IMR-90 (cell line): ENCODE data around the gene ATG2A. TPM values are rescaled to one million over a fixed set of nuclear protein-coding genes. Genes with fewer than 3 reads are reported as not detected.

Experiments
- ATAC-seq: fragments of 200-7000 bp; cut with Tn5 transposase; 2 replicates; pipeline ENCODE4 v1.9.1; 2020; ENCODE audit warnings: low read depth, mild to moderate bottlenecking, moderate library complexity
- BruUV-seq: library from RNA; stranded (reverse); fragments of 400-500 nt; replicated peaks from 2 replicates; lab custom pipeline; 2021; lab: Mats Ljungman, UMichigan
- CTCF ChIA-PET: fragments of 300-600 bp; formaldehyde crosslinking; extraction: SDS; loops from one replicate; lab custom pipeline; 2021; ENCODE audit warnings: antibody characterized with exemption; lab: Yijun Ruan, JAX
- POLR2A ChIA-PET: fragments of 300-600 bp; sonication (Branson Sonifier 250); formaldehyde crosslinking; loops from one replicate; lab custom pipeline; 2022; ENCODE audit warnings: antibody characterized with exemption; ENCODE audit not compliant: unreplicated experiment; lab: Charles Lee
- DNase-seq: peaks from one replicate; pipeline ENCODE4 v3.0.0; 2013
- H2AFZ ChIP-seq: replicated peaks from 2 replicates; pipeline ENCODE3; 2013; ENCODE audit warnings: low read length, mild to moderate bottlenecking; ENCODE audit not compliant: poor library complexity
- H2AK5ac ChIP-seq: 2 replicates; pipeline ENCODE4 v1.6.1; 2013; ENCODE audit warnings: low read depth, low read length, inconsistent platforms
- H2AK9ac ChIP-seq: replicated peaks from 2 replicates; pipeline ENCODE3; 2013; ENCODE audit warnings: mild to moderate bottlenecking, low read depth, low read length, moderate library complexity; ENCODE audit not compliant: poor library complexity
- H2BK120ac ChIP-seq: 2 replicates; pipeline ENCODE4 v1.6.1; 2013; ENCODE audit warnings: low read depth, low read length, inconsistent platforms
- H2BK15ac ChIP-seq: 3 replicates; pipeline ENCODE4 v1.6.1; 2013; ENCODE audit warnings: low read depth, low read length, inconsistent platforms
- H2BK20ac ChIP-seq: 2 replicates; pipeline ENCODE4 v1.6.1; 2013; ENCODE audit warnings: low read depth, mild to moderate bottlenecking, inconsistent platforms, low read length, moderate library complexity
- H2BK5ac ChIP-seq: 2 replicates; pipeline ENCODE4 v1.6.1; 2013; ENCODE audit warnings: mild to moderate bottlenecking, low read depth, low read length, inconsistent platforms; ENCODE audit not compliant: poor library complexity, severe bottlenecking
- H3K14ac ChIP-seq: replicated peaks from 2 replicates; pipeline ENCODE4 v1.6.1; 2013; ENCODE audit warnings: low read depth, low read length, inconsistent platforms
- H3K18ac ChIP-seq: 2 replicates; pipeline ENCODE4 v1.6.1; 2013; ENCODE audit warnings: low read depth, low read length, control low read depth
- H3K23ac ChIP-seq: 2 replicates; pipeline ENCODE4 v1.6.1; 2013; ENCODE audit warnings: low read depth, low read length, inconsistent platforms
- H3K27ac ChIP-seq: 2 replicates; pipeline ENCODE4 v1.5.1; 2013; ENCODE audit warnings: mild to moderate bottlenecking, control low read depth, low read length; ENCODE audit not compliant: insufficient read depth
- H3K27me3 ChIP-seq: 2 replicates; pipeline ENCODE4 v1.6.1; 2013; ENCODE audit warnings: low read length; ENCODE audit not compliant: control insufficient read depth, insufficient read depth
- H3K36me3 ChIP-seq: 2 replicates; pipeline ENCODE4 v1.6.1; 2013; ENCODE audit warnings: low read length, mixed read lengths; ENCODE audit not compliant: control insufficient read depth, insufficient read depth
- H3K4ac ChIP-seq: 2 replicates; pipeline ENCODE4 v1.6.1; 2013; ENCODE audit warnings: low read depth, low read length, inconsistent platforms
- H3K4me1 ChIP-seq: 2 replicates; pipeline ENCODE4 v1.6.1; 2013; ENCODE audit warnings: low read length, mixed read lengths; ENCODE audit not compliant: control insufficient read depth, insufficient read depth
- H3K4me2 ChIP-seq: 2 replicates; pipeline ENCODE4 v1.6.1; 2013; ENCODE audit warnings: low read depth, mild to moderate bottlenecking, control low read depth, low read length, moderate library complexity
- H3K4me3 ChIP-seq: 2 replicates; pipeline ENCODE4 v1.5.1; 2013; ENCODE audit warnings: low read depth, mild to moderate bottlenecking, control low read depth, low read length, moderate library complexity; ENCODE audit not compliant: insufficient read depth
- H3K56ac ChIP-seq: 2 replicates; pipeline ENCODE4 v1.6.1; 2013; ENCODE audit warnings: low read length, inconsistent platforms; ENCODE audit not compliant: insufficient read depth; ENCODE audit errors: extremely low read depth
- H3K79me1 ChIP-seq, 2 experiments: 2 replicates each; pipeline ENCODE4 v1.6.1; 2013; ENCODE audit warnings: low read length in 2 of 2, inconsistent platforms in 1 of 2, low read depth in 1 of 2
- H3K9ac ChIP-seq: 2 replicates; pipeline ENCODE4 v1.6.1; 2013; ENCODE audit warnings: low read depth, low read length, control low read depth
- H3K9me1 ChIP-seq: 2 replicates; pipeline ENCODE4 v1.6.1; 2013; ENCODE audit warnings: low read length, inconsistent platforms; ENCODE audit not compliant: insufficient read depth
- H3K9me3 ChIP-seq: 2 replicates; pipeline ENCODE4 v1.6.1; 2013; ENCODE audit warnings: low read length; ENCODE audit not compliant: control insufficient read depth, insufficient read depth
- H4K20me1 ChIP-seq: 2 replicates; pipeline ENCODE4 v1.6.1; 2013; ENCODE audit warnings: low read length, inconsistent platforms; ENCODE audit not compliant: insufficient read depth
- H4K5ac ChIP-seq: 2 replicates; pipeline ENCODE4 v1.6.1; 2013; ENCODE audit warnings: mild to moderate bottlenecking, low read depth, low read length, control low read depth
- H4K8ac ChIP-seq, 2 experiments: 2 replicates each; pipeline ENCODE4 v1.6.1; 2013; ENCODE audit warnings: low read depth in 2 of 2, low read length in 2 of 2, control low read depth in 1 of 2, inconsistent platforms in 1 of 2
- H4K91ac ChIP-seq: 2 replicates; pipeline ENCODE4 v1.6.1; 2013; ENCODE audit warnings: low read depth, low read length, inconsistent platforms; ENCODE audit not compliant: insufficient read depth
- BHLHE40 ChIP-seq: fragments of 150-350 bp; IDR thresholded peaks from 2 replicates; pipeline ENCODE4 v1.6.1; 2016; ENCODE audit warnings: mild to moderate bottlenecking, low read depth, low read length
- CEBPB ChIP-seq: IDR thresholded peaks from 2 replicates; pipeline ENCODE4 v1.6.1; 2012; ENCODE audit warnings: low read depth, low read length, improper control_type of control experiment
- CHD1 ChIP-seq: IDR thresholded peaks from 2 replicates; pipeline ENCODE4 v1.6.1; 2012; ENCODE audit warnings: low read depth, low read length, improper control_type of control experiment
- CTCF ChIP-seq: conservative IDR thresholded peaks from 2 replicates; pipeline ENCODE4 v1.5.1; 2012; ENCODE audit warnings: mild to moderate bottlenecking, low read depth, low read length, improper control_type of control experiment
- ELK1 ChIP-seq: fragments of 150-350 bp; IDR thresholded peaks from 2 replicates; pipeline ENCODE4 v1.6.1; 2016; ENCODE audit warnings: low read depth, mild to moderate bottlenecking, low read length, moderate library complexity, borderline replicate concordance
- FOS ChIP-seq: fragments of 150-350 bp; IDR thresholded peaks from 2 replicates; pipeline ENCODE4 v1.6.1; 2016; ENCODE audit warnings: low read depth, low read length
- MAFK ChIP-seq: IDR thresholded peaks from 2 replicates; pipeline ENCODE4 v1.6.1; 2012; ENCODE audit warnings: low read depth, low read length, improper control_type of control experiment
- MAZ ChIP-seq: IDR thresholded peaks from 2 replicates; pipeline ENCODE4 v1.6.1; 2012; ENCODE audit warnings: low read depth, mild to moderate bottlenecking, low read length, improper control_type of control experiment, moderate library complexity, borderline replicate concordance
- MXI1 ChIP-seq: IDR thresholded peaks from 2 replicates; pipeline ENCODE4 v1.6.1; 2012; ENCODE audit warnings: low read depth, mild to moderate bottlenecking, low read length, moderate library complexity, borderline replicate concordance
- NFE2L2 ChIP-seq: fragments of 150-350 bp; IDR thresholded peaks from 2 replicates; pipeline ENCODE4 v1.6.1; 2016; ENCODE audit warnings: low read depth, mild to moderate bottlenecking, low read length
- POLR2A ChIP-seq: IDR thresholded peaks from 2 replicates; pipeline ENCODE4 v1.6.1; 2012; ENCODE audit warnings: mild to moderate bottlenecking, low read depth, low read length
- RAD21 ChIP-seq: IDR thresholded peaks from 2 replicates; pipeline ENCODE4 v1.6.1; 2012; ENCODE audit warnings: low read length, improper control_type of control experiment
- RCOR1 ChIP-seq: IDR thresholded peaks from 2 replicates; pipeline ENCODE4 v1.6.1; 2012; ENCODE audit warnings: mild to moderate bottlenecking, low read length, improper control_type of control experiment; ENCODE audit not compliant: insufficient replicate concordance
- RFX5 ChIP-seq: IDR thresholded peaks from 2 replicates; pipeline ENCODE4 v1.8.0; 2012; ENCODE audit warnings: low read depth, mild to moderate bottlenecking, low read length, moderate library complexity
- SMC3 ChIP-seq: fragments of 150-350 bp; IDR thresholded peaks from 2 replicates; pipeline ENCODE4 v1.6.1; 2016; ENCODE audit warnings: low read depth, mild to moderate bottlenecking, antibody characterized with exemption, low read length, moderate library complexity
- USF2 ChIP-seq: fragments of 150-350 bp; IDR thresholded peaks from 2 replicates; pipeline ENCODE4 v1.6.1; 2017; ENCODE audit warnings: mild to moderate bottlenecking, antibody characterized with exemption, low read length, low read depth
- WGBS, 2 experiments: methylation state at CpG; one replicate each; pipeline versions ENCODE4 v1.1.5 to v1.1.7; 2013; ENCODE audit warnings: missing lambda C conversion rate in 2 of 2; ENCODE audit not compliant: insufficient read length in 1 of 2; ENCODE audit errors: extremely low coverage in 2 of 2; 5-methylcytosine and 5-hydroxymethylcytosine counted together
- dilution Hi-C: fragments of 300-500 bp; cut with HindIII; formaldehyde crosslinking; loops from one replicate; pipeline ENCODE4 v1.14.3; 2018; ENCODE audit warnings: low sequenced_read_pairs; ENCODE audit not compliant: unreplicated experiment
- in situ Hi-C: fragments of 300-500 bp; cut with MboI; formaldehyde crosslinking; loops from 3 replicates; pipeline ENCODE4 v1.14.3; 2019; ENCODE audit warnings: low sequenced_read_pairs, inconsistent platforms, mixed read lengths
- intact Hi-C: fragments of 100-400 bp; cut with micrococcal nuclease; formaldehyde crosslinking; loops from 2 replicates; pipeline ENCODE4 v1.10.0; 2022
- polyA plus RNA-seq, 3 experiments: library from polyadenylated mRNA; depleted of rRNA; stranded (reverse); fragments of >200 nt; gene quantifications; 2 replicates each; pipeline ENCODE4 v1.2.3, GENCODE V29; 2012; ENCODE audit warnings: low replicate concordance in 1 of 3
- total RNA-seq: library from RNA; depleted of rRNA; stranded (reverse); fragments of >200 nt; gene quantifications from 2 replicates; pipeline ENCODE4 v1.2.3, GENCODE V29; 2012

The ATG2A gene
- total and polyA plus RNA-seq, 2 of the 4 experiments (the other 2 are of a cell fraction): 3.2 to 10.5 TPM

DNA sequence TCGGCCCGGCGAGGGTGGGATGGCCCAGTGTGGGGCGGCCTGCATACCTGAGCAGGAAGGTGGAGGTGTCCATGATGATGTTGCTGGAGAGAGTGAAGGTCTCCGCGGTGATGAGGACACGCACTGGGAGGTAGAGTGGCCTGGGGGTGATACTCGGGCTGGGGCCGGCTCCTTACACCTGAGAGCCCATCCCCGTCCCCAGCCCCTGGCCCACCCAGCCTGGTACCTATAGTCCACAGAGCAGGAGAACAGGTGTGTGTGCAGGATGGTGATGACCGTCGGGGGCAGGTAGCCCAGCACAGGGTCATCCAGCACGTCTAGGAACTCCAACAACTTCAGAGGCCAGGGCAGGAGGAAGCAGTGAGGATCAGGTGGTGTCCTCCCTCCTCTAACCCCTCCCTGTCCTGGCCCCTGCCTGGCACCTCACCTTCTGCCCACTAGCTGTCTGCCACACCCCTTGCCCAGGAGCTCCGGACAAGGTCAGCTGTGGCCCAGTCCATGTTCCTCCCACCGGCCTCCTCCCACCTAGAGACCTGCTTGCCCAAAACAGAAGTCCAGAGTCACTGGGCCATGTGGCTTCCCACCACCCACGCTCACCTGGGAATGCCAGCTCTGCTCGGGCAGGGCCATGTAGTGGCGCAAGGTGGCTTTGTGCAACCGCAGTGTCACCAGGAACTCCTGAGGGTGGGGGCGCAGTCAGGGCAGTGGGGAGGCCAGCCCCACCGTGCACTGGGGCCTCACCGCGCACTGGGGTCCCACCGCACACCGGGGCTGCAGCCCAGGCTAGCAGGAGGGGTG is 11.3 kb downstream of the ATG2A start:
- no TSS peak for BruUV-seq
- Histone ChIP-seq H3K56ac (no peak overlapping the region), H3K36me3 (peaks cover 74% of the 10 kb centered on the region), H3K14ac (no peak overlapping the region), H2AFZ (no peak overlapping the region), H3K79me1 (no peaks in the 10 kb centered on the region), H3K4ac (no peak overlapping the region), H3K27ac (no peak overlapping the region), H4K91ac (no peak overlapping the region), H2BK20ac (no peak overlapping the region), H3K18ac (no peak overlapping the region), H4K20me1 (no peaks in the 10 kb centered on the region), H4K5ac (no peak overlapping the region), H3K4me2 (no peak overlapping the region), H2BK120ac (no peak overlapping the region), H3K27me3 (no peaks in the 10 kb centered on the region), H2AK5ac (no peak overlapping the region), H2BK15ac (no peak overlapping the region), H3K4me1 (no peaks in the 10 kb centered on the region), H3K4me3 (no peak overlapping the region), H4K8ac (no peak overlapping the region), H3K9me3 (no peaks in the 10 kb centered on the region), H3K9me1 (no peaks in the 10 kb centered on the region), H3K23ac (no peak overlapping the region), H2BK5ac (no peak overlapping the region), H2AK9ac (no peak overlapping the region), H3K9ac (no peak overlapping the region)
- 96% methylated on average over 8 of the region's 25 CpGs; no CpG with 5 or more reads in 1 of the 2 experiments for WGBS, 2 experiments
- POLR2A ChIA-PET: no interaction called here
- intact Hi-C loops (no loop called here), in situ Hi-C loops (no loop called here), dilution Hi-C loops (no loop called here)
- no peak for ATAC-seq
- DNase-seq: no peak
- CTCF ChIA-PET: no interaction called here
- TF ChIP-seq SMC3 (no peak), CTCF (no peak), RCOR1 (no peak), CHD1 (no peak), MAFK (no peak), RFX5 (no peak), FOS (no peak), CEBPB (no peak), POLR2A (no peak), USF2 (no peak), RAD21 (no peak), ELK1 (no peak), BHLHE40 (no peak), MXI1 (no peak), NFE2L2 (no peak), MAZ (no peak)
